Measurements from ENCODE around the gene RNF126. TPM values are rescaled to one million over a fixed set of nuclear protein-coding genes. Genes with fewer than 3 reads are reported as not detected.

RNF126 gene
- total RNA-seq, 1 experiment from 2014 or later = 93.3 TPM

DNA sequence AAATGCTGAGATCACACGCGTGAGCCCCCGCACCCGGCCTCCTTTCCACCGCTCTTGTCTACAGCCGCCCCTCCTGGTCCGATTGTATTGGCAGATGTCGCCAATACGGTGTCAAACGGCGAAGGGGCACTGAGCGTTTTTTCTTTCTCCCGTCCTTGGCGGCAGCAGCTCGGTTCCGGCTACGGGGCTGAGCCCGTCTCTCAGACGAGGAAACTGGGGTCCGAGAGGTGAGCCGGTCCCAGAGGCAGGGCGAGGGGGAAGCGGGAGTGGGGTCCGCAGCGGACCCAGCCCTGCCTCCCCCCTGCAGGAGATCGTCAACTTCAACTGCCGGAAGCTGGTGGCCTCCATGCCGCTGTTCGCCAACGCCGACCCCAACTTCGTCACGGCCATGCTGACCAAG is 50.1 kb downstream of the RNF126 start:
- ChIA-PET POLR2A (ENCODE audit: low non-redundant PET) (no interaction called here), CTCF (interaction anchor here (0.9 kb wide), 1 partner anchor 14 kb away, joined by 8 read pairs; no protein-coding TSS in a partner anchor)
- no peak for DNase-seq (ENCODE audit: low spot score)
- peaks cover 23% of the 10 kb centered on the region for H3K36me3 ChIP-seq (ENCODE audit: insufficient read depth, low read length, poor library complexity, severe bottlenecking)
- TF ChIP-seq, protein P1, sequence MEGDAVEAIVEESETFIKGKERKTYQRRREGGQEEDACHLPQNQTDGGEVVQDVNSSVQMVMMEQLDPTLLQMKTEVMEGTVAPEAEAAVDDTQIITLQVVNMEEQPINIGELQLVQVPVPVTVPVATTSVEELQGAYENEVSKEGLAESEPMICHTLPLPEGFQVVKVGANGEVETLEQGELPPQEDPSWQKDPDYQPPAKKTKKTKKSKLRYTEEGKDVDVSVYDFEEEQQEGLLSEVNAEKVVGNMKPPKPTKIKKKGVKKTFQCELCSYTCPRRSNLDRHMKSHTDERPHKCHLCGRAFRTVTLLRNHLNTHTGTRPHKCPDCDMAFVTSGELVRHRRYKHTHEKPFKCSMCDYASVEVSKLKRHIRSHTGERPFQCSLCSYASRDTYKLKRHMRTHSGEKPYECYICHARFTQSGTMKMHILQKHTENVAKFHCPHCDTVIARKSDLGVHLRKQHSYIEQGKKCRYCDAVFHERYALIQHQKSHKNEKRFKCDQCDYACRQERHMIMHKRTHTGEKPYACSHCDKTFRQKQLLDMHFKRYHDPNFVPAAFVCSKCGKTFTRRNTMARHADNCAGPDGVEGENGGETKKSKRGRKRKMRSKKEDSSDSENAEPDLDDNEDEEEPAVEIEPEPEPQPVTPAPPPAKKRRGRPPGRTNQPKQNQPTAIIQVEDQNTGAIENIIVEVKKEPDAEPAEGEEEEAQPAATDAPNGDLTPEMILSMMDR (conservative IDR thresholded peaks at IDR 0.05; ENCODE audit: low read depth, low read length) = no peak
- TF ChIP-seq EZH2 (IDR thresholded peaks at IDR 0.05; ENCODE audit: borderline replicate concordance, low read depth, low read length, poor library complexity, severe bottlenecking) = no peak
- H3K4me1 ChIP-seq (ENCODE audit: insufficient read depth, low read length, poor library complexity, severe bottlenecking) = peaks cover 33% of the 10 kb centered on the region
- H3K27ac ChIP-seq (ENCODE audit: low read depth, low read length, poor library complexity, severe bottlenecking) = no peak overlapping the region
- intact Hi-C loops (cut with micrococcal nuclease; ENCODE audit: unreplicated experiment) = no loop called here
- no peaks in the 10 kb centered on the region for H3K27me3 ChIP-seq (replicated peaks; ENCODE audit: insufficient read depth, low read depth, low read length, poor library complexity)
- no peak overlapping the region for H3K4me3 ChIP-seq (ENCODE audit: low read depth, low read length, poor library complexity, severe bottlenecking)
- BruUV-seq (replicated peaks) = no TSS peak
- no peaks in the 10 kb centered on the region for H3K9me3 ChIP-seq (ENCODE audit: low read depth, low read length, poor library complexity, severe bottlenecking)

DNA sequence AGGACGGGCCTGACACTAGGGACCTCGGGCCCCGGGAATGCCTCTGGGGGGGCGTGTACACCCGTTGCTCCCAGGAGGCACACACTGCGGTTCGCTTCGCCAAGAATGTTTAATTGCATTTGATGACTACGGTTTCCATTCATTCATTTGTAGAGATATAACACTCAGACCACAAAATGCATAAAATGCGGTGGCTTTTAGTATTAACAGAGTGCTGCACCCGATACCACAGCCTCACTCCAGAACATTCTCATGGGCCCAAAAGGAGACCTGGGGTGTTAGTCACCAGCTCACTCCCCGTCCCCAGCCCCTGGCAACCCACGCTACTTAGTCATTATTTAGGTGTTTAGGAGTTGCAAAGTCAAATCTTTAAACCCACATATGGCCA is 51.5 kb downstream of the RNF126 start:
- peak overlapping the region; percentile 84 for H3K27ac ChIP-seq (ENCODE audit: low read depth, low read length, poor library complexity, severe bottlenecking)
- intact Hi-C loops (cut with micrococcal nuclease; ENCODE audit: unreplicated experiment) = loop anchor here (2.0 kb wide), 1 partner anchor 21 kb away; the partner anchor contains the start of gene POLRMT
- ChIA-PET POLR2A (ENCODE audit: low non-redundant PET) (no interaction called here), CTCF (interaction anchor here (0.7 kb wide), 1 partner anchor 12 kb away, joined by 3 read pairs; no protein-coding TSS in a partner anchor)
- peaks cover 33% of the 10 kb centered on the region for H3K4me1 ChIP-seq (ENCODE audit: insufficient read depth, low read length, poor library complexity, severe bottlenecking)
- H3K4me3 ChIP-seq (ENCODE audit: low read depth, low read length, poor library complexity, severe bottlenecking) = no peak overlapping the region
- H3K27me3 ChIP-seq (replicated peaks; ENCODE audit: insufficient read depth, low read depth, low read length, poor library complexity) = no peaks in the 10 kb centered on the region
- no peaks in the 10 kb centered on the region for H3K9me3 ChIP-seq (ENCODE audit: low read depth, low read length, poor library complexity, severe bottlenecking)
- H3K36me3 ChIP-seq (ENCODE audit: insufficient read depth, low read length, poor library complexity, severe bottlenecking) = peaks cover 17% of the 10 kb centered on the region
- no peak for TF ChIP-seq EZH2 (IDR thresholded peaks at IDR 0.05; ENCODE audit: borderline replicate concordance, low read depth, low read length, poor library complexity, severe bottlenecking)
- TF ChIP-seq, protein P1 (conservative IDR thresholded peaks at IDR 0.05; ENCODE audit: low read depth, low read length) = no peak
- BruUV-seq (replicated peaks) = no TSS peak
- peak; percentile 85 for DNase-seq (ENCODE audit: low spot score)

DNA sequence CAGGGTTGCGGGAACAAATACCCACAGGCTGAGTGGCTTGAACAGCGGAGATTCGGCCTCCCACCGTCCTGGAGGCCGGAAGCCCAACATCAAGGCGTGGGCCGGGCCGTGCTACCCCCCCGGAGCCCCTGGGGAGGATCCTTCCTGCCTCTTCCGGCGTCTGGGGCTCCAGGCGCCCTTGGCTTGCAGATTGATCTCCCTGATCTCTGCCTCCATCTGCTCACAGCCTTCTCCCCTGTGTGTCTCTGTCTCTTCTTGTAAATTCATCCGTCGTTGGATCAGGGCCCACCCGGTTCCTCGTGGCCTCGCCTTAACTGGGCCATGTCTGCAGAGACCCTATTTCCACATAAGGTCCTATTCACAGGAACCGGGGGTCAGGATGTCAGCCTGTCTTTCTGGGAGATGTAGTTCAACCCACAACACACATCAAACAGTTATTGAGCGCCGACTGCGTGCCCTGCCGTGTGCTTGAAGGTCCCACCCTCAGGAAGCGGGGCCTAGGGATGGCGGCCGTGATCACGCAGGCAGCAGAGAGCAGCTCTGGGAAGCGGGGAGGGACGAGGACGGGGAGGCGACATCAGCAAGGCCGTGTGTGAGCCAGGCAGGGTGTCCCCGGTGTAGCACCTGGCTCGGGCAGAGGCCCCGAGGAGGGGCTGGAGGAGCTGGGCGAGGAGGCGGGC is 52.1 kb downstream of the RNF126 start:
- H3K4me3 ChIP-seq (ENCODE audit: low read depth, low read length, poor library complexity, severe bottlenecking) = peak overlapping the region; percentile 32
- ChIA-PET POLR2A (ENCODE audit: low non-redundant PET) (no interaction called here), CTCF (no interaction called here)
- H3K27ac ChIP-seq (ENCODE audit: low read depth, low read length, poor library complexity, severe bottlenecking) = peak overlapping the region; percentile 84
- no peaks in the 10 kb centered on the region for H3K27me3 ChIP-seq (replicated peaks; ENCODE audit: insufficient read depth, low read depth, low read length, poor library complexity)
- intact Hi-C loops (cut with micrococcal nuclease; ENCODE audit: unreplicated experiment) = loop anchor here (2.0 kb wide), 1 partner anchor 22 kb away; the partner anchor contains the start of gene POLRMT
- H3K4me1 ChIP-seq (ENCODE audit: insufficient read depth, low read length, poor library complexity, severe bottlenecking) = peaks cover 33% of the 10 kb centered on the region
- BruUV-seq (replicated peaks) = no TSS peak
- DNase-seq (ENCODE audit: low spot score) = peak; percentile 98
- no peak for TF ChIP-seq EZH2 (IDR thresholded peaks at IDR 0.05; ENCODE audit: borderline replicate concordance, low read depth, low read length, poor library complexity, severe bottlenecking)
- TF ChIP-seq, protein P1 (conservative IDR thresholded peaks at IDR 0.05; ENCODE audit: low read depth, low read length) = no peak
- no peaks in the 10 kb centered on the region for H3K9me3 ChIP-seq (ENCODE audit: low read depth, low read length, poor library complexity, severe bottlenecking)
- peaks cover 17% of the 10 kb centered on the region for H3K36me3 ChIP-seq (ENCODE audit: insufficient read depth, low read length, poor library complexity, severe bottlenecking)

All from A673 (cell line).